ENCODE data around the gene MSLN.

MSLN gene

GRCh38 chr16:785563-786535 is 25.3 kb downstream of the MSLN start:
- TF ChIP-seq, protein P1, sequence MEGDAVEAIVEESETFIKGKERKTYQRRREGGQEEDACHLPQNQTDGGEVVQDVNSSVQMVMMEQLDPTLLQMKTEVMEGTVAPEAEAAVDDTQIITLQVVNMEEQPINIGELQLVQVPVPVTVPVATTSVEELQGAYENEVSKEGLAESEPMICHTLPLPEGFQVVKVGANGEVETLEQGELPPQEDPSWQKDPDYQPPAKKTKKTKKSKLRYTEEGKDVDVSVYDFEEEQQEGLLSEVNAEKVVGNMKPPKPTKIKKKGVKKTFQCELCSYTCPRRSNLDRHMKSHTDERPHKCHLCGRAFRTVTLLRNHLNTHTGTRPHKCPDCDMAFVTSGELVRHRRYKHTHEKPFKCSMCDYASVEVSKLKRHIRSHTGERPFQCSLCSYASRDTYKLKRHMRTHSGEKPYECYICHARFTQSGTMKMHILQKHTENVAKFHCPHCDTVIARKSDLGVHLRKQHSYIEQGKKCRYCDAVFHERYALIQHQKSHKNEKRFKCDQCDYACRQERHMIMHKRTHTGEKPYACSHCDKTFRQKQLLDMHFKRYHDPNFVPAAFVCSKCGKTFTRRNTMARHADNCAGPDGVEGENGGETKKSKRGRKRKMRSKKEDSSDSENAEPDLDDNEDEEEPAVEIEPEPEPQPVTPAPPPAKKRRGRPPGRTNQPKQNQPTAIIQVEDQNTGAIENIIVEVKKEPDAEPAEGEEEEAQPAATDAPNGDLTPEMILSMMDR (IDR thresholded peaks at IDR 0.05) = peak; percentile 85

DNA sequence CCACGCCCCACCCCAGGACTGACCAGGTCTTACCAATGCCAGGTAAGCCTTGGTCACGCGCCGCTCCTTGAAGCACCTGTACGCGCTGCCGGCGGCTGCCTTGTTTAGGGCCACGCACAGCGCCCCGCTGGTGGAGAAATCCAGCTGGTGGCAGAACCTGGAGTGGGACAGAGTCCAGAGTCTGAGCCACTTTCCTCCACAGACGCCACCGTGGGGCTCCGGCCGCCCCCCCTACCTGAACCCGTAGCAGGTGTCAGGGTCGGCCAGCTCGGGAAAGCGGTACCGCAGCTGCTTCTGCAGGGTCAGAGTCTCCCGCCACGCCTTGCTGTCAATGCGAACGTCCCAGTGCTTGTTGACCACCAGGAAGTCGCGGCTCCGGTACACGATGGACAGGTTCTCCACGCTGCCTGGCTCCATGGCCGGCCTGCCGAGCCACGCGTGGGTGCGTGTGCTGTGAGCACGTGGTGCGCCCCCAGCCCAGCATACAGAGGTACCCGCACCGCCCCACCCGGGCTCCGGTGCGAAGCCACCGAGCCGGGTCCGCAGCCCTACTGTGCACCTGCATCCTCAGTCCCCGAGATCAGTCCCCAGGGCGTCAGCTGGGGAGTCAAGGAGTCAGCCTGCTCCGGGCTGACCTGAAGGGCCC is 26.9 kb downstream of the MSLN start:
- TF ChIP-seq, protein P1 (IDR thresholded peaks at IDR 0.05) = no peak

DNA sequence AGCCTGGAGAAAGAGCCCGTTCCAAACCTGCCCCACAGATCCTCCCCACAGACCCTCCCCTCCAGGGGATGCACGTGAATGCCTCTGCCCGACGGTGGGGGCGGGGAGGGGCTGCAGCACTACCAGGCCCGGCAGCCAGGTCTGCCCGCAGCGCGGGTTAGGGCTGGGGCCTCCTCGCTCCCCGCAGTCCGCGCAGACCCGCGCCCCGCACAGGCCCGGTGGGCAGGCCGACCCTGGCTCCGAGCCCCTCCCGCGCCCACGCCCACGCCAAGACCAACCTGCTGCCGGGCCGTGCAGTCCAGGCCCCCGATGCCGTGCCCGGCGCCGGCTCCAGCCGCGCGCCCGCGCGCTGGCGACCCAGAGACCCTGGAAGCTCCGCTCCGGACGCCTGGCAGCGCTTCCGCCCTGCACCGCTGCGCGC is 27.5 kb downstream of the MSLN start, which contains the start of gene RPUSD1:
Gene RPUSD1, minus strand, starts transcription at position 404 of the 421 bp plus-strand sequence. CDS start 644 bp downstream, outside the sequence.
- TF ChIP-seq, protein P1 (IDR thresholded peaks at IDR 0.05) = no peak

GRCh38 chr16:788399-789126 is 28.0 kb downstream of the MSLN start, which contains the start of gene CHTF18:
TSS of gene CHTF18 (plus strand) at chr16:788620. CDS start at chr16:788685, 65 bp downstream.
- TF ChIP-seq, protein P1 (IDR thresholded peaks at IDR 0.05) = no peak

DNA sequence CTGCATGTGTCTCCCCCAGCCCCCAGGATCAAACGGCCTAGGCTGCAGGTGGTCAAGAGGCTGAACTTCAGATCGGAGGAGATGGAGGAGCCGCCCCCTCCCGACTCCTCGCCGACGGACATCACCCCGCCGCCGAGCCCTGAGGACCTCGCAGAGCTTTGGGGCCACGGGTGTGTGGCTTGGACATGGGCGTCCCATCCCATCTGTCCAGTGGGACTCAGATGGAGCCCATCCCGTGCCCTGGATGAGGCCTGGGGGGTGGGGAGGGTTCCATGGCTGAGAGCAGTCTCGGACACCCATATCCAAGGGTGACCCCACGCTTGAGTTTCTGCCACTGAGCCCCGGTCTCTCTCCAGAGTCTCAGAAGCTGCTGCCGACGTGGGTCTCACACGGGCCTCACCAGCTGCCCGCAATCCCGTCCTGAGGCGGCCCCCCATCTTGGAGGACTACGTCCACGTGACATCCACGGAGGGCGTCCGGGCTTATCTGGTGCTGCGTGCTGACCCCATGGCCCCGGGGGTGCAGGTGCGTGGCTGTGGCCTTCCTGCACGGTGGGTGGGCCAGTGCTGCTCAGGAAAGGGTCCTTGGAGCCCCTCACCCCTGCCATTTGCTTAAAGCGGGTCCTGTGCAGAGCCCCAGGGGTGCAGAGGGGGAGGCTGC is 28.8 kb downstream of the MSLN start:
- TF ChIP-seq, protein P1 (IDR thresholded peaks at IDR 0.05) = no peak

DNA sequence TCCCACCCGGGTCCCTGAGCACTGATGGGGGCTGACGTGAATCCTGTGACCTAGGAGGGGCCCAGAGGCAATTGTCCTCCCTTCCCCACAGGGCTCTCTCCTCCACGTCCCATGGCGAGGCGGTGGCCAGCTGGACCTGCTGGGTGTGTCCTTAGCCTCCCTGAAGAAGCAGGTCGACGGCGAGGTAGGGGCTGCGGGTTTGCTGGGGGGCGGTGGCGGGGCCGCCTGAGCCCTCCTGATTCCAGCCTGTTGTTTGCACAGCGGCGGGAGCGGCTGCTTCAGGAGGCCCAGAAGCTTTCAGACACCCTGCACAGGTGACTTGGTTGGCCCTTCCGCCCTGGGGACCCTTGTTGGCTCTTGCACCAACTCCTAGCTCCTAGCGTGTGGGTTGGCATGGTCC is 29.6 kb downstream of the MSLN start:
- TF ChIP-seq, protein P1 (IDR thresholded peaks at IDR 0.05) = no peak

- TF ChIP-seq, protein P1 (IDR thresholded peaks at IDR 0.05) = no peak
Measured at GRCh38 chr16:791131-791530, 30.6 kb downstream of the MSLN start.
